ENCODE measurements around the gene PPP1R3C.

The PPP1R3C gene

DNA sequence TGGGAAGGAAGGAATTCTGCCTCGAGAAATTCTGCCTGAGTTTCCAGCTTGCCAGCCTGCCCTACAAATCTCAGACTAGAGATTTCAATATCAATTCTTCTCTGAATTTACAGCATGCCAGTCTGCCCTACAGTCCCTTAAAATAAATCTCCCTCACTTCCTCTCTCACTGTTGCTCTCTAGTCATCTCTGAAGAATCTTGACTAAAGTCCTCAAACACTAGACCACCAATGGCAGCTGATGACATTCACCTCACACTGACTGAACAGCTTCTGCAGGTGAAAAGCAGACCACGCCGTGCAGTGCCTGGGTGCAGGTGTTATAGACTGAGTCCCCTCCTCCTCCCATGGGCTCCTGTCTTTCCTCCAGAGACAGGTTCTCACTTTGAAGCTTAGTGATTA is 30.4 kb downstream of the PPP1R3C start:
- TF ChIP-seq, protein P1, sequence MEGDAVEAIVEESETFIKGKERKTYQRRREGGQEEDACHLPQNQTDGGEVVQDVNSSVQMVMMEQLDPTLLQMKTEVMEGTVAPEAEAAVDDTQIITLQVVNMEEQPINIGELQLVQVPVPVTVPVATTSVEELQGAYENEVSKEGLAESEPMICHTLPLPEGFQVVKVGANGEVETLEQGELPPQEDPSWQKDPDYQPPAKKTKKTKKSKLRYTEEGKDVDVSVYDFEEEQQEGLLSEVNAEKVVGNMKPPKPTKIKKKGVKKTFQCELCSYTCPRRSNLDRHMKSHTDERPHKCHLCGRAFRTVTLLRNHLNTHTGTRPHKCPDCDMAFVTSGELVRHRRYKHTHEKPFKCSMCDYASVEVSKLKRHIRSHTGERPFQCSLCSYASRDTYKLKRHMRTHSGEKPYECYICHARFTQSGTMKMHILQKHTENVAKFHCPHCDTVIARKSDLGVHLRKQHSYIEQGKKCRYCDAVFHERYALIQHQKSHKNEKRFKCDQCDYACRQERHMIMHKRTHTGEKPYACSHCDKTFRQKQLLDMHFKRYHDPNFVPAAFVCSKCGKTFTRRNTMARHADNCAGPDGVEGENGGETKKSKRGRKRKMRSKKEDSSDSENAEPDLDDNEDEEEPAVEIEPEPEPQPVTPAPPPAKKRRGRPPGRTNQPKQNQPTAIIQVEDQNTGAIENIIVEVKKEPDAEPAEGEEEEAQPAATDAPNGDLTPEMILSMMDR (IDR thresholded peaks at IDR 0.05; ENCODE audit: control insufficient read depth, extremely low read depth, insufficient read depth), result no peak
- DNase-seq (ENCODE audit: low read depth), result no peak
- H3K4me3 ChIP-seq (ENCODE audit: low read depth, low read length), result no peak overlapping the region

DNA sequence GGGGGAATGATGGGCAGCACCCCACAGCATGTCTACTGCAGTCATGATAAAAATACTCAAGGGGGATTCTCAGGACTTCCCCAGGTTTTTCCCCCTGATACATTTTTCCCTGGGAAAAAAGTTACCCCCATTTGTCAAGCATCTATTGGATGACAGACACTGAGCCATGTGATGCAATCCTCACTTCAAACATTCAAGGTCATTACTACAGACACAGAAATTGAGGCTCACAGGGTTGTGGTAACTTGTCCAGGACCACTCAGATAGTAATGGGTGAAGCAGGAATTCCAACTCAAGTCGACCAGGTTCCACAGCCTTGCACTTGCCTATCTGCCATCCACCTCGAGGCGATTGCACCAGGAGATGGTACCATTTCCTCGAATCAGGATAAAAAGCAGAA is 31.7 kb downstream of the PPP1R3C start:
- no peak for DNase-seq (ENCODE audit: low read depth)
- TF ChIP-seq, protein P1 (IDR thresholded peaks at IDR 0.05; ENCODE audit: control insufficient read depth, extremely low read depth, insufficient read depth), result no peak
- H3K4me3 ChIP-seq (ENCODE audit: low read depth, low read length), result no peak overlapping the region

DNA sequence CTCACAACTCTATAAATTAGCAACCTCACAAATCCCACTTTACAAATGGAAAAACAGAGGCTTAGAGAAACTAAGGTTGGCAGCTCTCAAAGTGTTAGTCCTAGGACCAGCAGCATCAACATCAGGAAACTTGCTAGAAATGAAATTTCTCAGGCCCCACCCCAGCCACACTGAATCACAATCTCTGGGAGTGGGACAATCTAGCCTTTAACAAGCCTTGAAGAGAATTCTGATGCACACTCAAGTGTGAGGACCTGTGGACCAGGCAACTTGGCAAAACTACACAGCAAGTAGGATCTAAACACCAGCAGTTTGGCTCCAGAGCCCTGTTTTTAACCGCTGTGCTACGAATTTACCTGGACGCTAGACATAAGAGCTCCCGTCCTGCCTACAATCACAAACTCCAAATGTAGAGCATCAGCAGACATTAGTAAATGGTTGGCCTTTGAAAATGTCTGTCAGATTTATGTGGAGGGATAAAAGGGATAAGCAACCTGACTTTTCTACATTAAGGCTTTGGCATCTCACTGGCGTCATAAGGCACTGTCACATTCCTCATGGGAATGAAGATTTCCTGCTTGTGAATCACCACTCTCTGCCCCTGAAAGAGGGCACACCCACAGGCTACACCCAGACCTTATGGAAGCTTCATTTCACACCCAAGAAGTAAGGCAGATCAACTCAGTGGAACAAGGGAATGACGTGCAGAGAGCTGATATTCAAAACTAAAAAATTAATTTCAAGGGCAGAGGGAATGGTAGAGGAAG is 34.5 kb downstream of the PPP1R3C start:
- no peak overlapping the region for H3K4me3 ChIP-seq (ENCODE audit: low read depth, low read length)
- TF ChIP-seq, protein P1 (IDR thresholded peaks at IDR 0.05; ENCODE audit: control insufficient read depth, extremely low read depth, insufficient read depth), result no peak
- no peak for DNase-seq (ENCODE audit: low read depth)

DNA sequence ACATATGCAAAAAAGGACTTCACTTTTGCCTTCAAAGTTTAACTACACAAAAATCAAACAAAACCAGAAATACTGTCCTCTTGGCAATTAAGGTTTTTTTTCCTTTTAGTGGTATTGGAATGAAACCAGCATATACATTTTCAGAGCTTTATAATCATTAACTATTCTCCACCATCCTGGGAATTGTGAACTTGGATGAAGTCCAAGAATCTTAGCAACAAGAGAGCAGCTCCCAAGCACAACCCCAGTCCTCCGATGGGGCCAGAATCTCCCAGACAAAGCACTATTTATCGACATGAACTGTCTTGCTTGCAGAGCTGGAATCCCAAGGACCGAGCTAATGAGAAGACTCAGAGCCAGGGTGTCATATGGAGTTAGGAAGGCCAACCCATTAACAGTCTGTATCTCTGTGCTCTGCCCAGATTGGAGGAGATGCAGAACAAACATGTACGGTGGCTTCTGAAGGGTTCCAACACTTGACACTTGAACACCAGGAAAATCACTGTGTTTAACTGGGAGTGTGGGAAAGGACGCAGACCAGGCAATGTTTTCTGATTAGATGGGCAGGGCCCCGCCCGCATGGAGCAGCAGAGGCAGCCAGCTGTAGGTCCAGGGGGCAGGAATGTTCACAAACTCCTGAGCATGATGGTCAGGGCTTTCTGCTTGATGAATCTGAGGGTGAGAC is 35.5 kb downstream of the PPP1R3C start:
- DNase-seq (ENCODE audit: low read depth), result no peak
- TF ChIP-seq, protein P1 (IDR thresholded peaks at IDR 0.05; ENCODE audit: control insufficient read depth, extremely low read depth, insufficient read depth), result no peak
- no peak overlapping the region for H3K4me3 ChIP-seq (ENCODE audit: low read depth, low read length)

DNA sequence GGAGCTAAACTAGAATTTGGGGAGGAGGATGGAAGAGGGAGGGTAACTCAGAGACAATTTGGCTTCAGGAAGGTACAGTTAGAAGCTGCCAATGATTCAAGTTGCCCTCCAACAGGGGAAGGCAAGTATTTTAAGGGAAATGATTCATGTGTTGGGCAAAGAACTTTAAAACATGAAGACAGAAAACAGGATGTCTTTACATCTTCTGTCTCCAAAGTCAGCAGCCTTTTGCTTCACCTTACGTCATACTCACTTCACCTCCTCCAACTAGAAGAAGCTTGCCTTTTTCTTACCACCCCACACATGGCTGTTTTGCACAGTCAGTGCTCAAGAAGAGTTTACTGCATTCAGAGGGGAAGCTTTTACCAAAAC is 36.1 kb downstream of the PPP1R3C start:
- TF ChIP-seq, protein P1 (IDR thresholded peaks at IDR 0.05; ENCODE audit: control insufficient read depth, extremely low read depth, insufficient read depth), result no peak
- no peak overlapping the region for H3K4me3 ChIP-seq (ENCODE audit: low read depth, low read length)
- DNase-seq (ENCODE audit: low read depth), result no peak

DNA sequence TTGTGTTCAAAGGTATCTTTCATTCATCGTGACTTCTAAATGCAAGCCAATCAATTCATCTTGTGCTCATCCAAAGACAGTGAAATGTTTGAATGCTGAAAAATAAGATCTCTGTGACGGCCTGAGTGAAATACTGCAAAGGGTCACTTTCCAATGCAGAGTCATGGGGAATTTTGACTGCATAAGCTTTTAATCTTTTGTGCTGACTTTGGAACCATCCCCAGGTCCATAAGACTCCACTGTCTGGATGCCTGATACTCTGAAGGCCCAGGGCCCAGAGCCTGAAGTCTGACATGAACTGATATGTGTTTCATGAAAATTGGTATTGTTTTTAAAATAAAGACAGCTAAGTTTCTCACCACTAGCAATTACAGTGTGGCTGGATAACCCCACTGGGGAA is 39.0 kb downstream of the PPP1R3C start:
- TF ChIP-seq, protein P1 (IDR thresholded peaks at IDR 0.05; ENCODE audit: control insufficient read depth, extremely low read depth, insufficient read depth), result no peak
- DNase-seq (ENCODE audit: low read depth), result no peak
- no peak overlapping the region for H3K4me3 ChIP-seq (ENCODE audit: low read depth, low read length)

Measured in LNCaP clone FGC (cell line).